Suppressor macrophage (primary cell): Measurements from ENCODE around the gene POLR2E.
A peak's percentile ranks its signal among the peaks of the same experiment; 100 is the strongest.

Experiments
- DNase-seq, 4 experiments: peaks; one replicate each; pipeline ENCODE4 v3.0.0-alpha.2; 2020 to 2022

Gene POLR2E

GRCh38 chr19:1045247-1045603, 50.0 kb downstream of the POLR2E start:
- peak in 2 of 4 experiments; percentile 45 to 52 for DNase-seq

- no peak for DNase-seq
Measured at GRCh38 chr19:1042689-1043511, 52.3 kb downstream of the POLR2E start.

- no peak for DNase-seq
Measured at GRCh38 chr19:1041835-1042685, 53.1 kb downstream of the POLR2E start.

- no peak for DNase-seq
Measured at GRCh38 chr19:1041272-1041834, 53.8 kb downstream of the POLR2E start.

GRCh38 chr19:1040476-1041271, 54.5 kb downstream of the POLR2E start:
- peak; percentile 88 to 94 (median 91) for DNase-seq

GRCh38 chr19:1039646-1040475, 55.3 kb downstream of the POLR2E start, which contains the start of gene ABCA7:
ABCA7 (plus strand) TSS chr19:1040107; CDS start chr19:1041362, 1,255 bp downstream.
- peak; percentile 97 to 99 (median 98) for DNase-seq

GRCh38 chr19:1038978-1039645, 56.1 kb downstream of the POLR2E start:
- DNase-seq, result no peak

- DNase-seq, result peak in 2 of 4 experiments; percentile 18 to 26
Measured at GRCh38 chr19:1037621-1038064, 57.5 kb downstream of the POLR2E start.
